Small intestine (tissue), 7 donors: Measurements from ENCODE around the gene ZNF101. TPM values are rescaled to one million over a fixed set of nuclear protein-coding genes. Genes with fewer than 3 reads are reported as not detected.
"Not testable (repeated sequence)": the region's sequence is repeated elsewhere in the genome, so short reads cannot be mapped to it uniquely, and the experiment has no call there.

Experiments used
- DNase-seq, 2 donors: peaks; one replicate each; pipeline versions ENCODE4 v3.0.0 to v3.0.0-alpha.2; 2013
- FAIRE-seq: peaks from 2 replicates; lab custom pipeline; 2012; peaks lifted over from hg19 to GRCh38; lab: Jason Lieb, UNC
- H3K27ac ChIP-seq, 3 donors: one replicate each; pipeline ENCODE4 v1.5.1; 2013; ENCODE audit warnings: low read length in 2 of 3, mild to moderate bottlenecking in 2 of 3, control low read depth in 1 of 3, inconsistent platforms in 1 of 3, low read depth in 1 of 3, moderate library complexity in 1 of 3
- H3K27me3 ChIP-seq, 3 donors: one replicate each; pipeline ENCODE4 v1.6.1; 2013; ENCODE audit warnings: low read length in 3 of 3, inconsistent platforms in 1 of 3; ENCODE audit not compliant: control insufficient read depth in 3 of 3, insufficient read depth in 3 of 3
- H3K36me3 ChIP-seq, 3 donors: one replicate each; pipeline ENCODE4 v1.6.1; 2013; ENCODE audit warnings: low read length in 3 of 3, inconsistent platforms in 1 of 3, low read depth in 1 of 3, mild to moderate bottlenecking in 1 of 3, moderate library complexity in 1 of 3; ENCODE audit not compliant: control insufficient read depth in 3 of 3, insufficient read depth in 2 of 3
- H3K4me1 ChIP-seq, 3 donors: one replicate each; pipeline ENCODE4 v1.6.1; 2013; ENCODE audit warnings: low read length in 2 of 3, inconsistent platforms in 1 of 3, low read depth in 1 of 3, mild to moderate bottlenecking in 1 of 3, moderate library complexity in 1 of 3; ENCODE audit not compliant: control insufficient read depth in 3 of 3, insufficient read depth in 2 of 3
- H3K4me3 ChIP-seq, 3 donors: one replicate each; pipeline ENCODE4 v1.5.1; 2013; ENCODE audit warnings: low read length in 3 of 3, control low read depth in 1 of 3, inconsistent platforms in 1 of 3, low read depth in 1 of 3, mild to moderate bottlenecking in 1 of 3, moderate library complexity in 1 of 3
- H3K9me3 ChIP-seq, 2 donors: one replicate each; pipeline ENCODE4 v1.6.1; 2013; ENCODE audit warnings: low read depth in 1 of 2, low read length in 1 of 2; ENCODE audit not compliant: control insufficient read depth in 2 of 2, insufficient read depth in 1 of 2
- WGBS, 3 donors: extraction: QIAGEN DNeasy Blood & Tissue Kit; methylation state at CpG; one replicate each; pipeline ENCODE4 v1.1.7; 2013; 5-methylcytosine and 5-hydroxymethylcytosine counted together
- polyA plus RNA-seq, 4 donors: library from polyadenylated mRNA; stranded (reverse) in 3 of 4; unstranded in 1 of 4; fragments of 200-250 nt in 3 of 4; fragments of 120-200 nt in 1 of 4; gene quantifications; one replicate each; pipeline versions ENCODE4 v1.2.1 to v1.2.3, GENCODE V29; 2013
- donor health status: healthy with polysubstance abuse.
- donor health status: control.
- donor health status: control.
- donor health status: Bipolar disorder and iron deficiency.
- donor health status: healthy.

The ZNF101 gene
- polyA plus RNA-seq, 4 donors = 7.1 to 10.0 (median 8.7) TPM

- Histone ChIP-seq H3K27ac (peak overlapping the region in 1 of 3 donors; percentile 15), H3K36me3 (peaks cover 5 to 49% (median 7%) of the 10 kb centered on the region in 3 donors), H3K4me1 (peaks cover 7 to 8% (median 8%) of the 10 kb centered on the region in 3 donors), H3K9me3 (no peaks in the 10 kb centered on the region), H3K27me3 (no peaks in the 10 kb centered on the region), H3K4me3 (peak overlapping the region in 1 of 3 donors; percentile 8)
- no peak for FAIRE-seq
- DNase-seq = no peak
- WGBS, 3 donors = 83 to 93% (median 89%) methylated on average over 10 of the region's 10 CpGs
These were observed 7.4 kb upstream of the ZNF101 start for GRCh38 chr19:19661141-19661674.

GRCh38 chr19:19661675-19662251 is 6.9 kb upstream of the ZNF101 start:
- Histone ChIP-seq H3K4me1 (peaks cover 7 to 8% (median 8%) of the 10 kb centered on the region in 3 donors), H3K27ac (peak overlapping the region in 1 of 3 donors; percentile 99), H3K36me3 (peaks cover 4 to 44% (median 7%) of the 10 kb centered on the region in 3 donors), H3K4me3 (peak overlapping the region in 1 of 3 donors; percentile 8), H3K9me3 (no peaks in the 10 kb centered on the region), H3K27me3 (no peaks in the 10 kb centered on the region)
- DNase-seq = peak in 1 of 2 donors; percentile 24
- WGBS, 3 donors = 74 to 79% (median 77%) methylated on average over 18 of the region's 18 CpGs
- FAIRE-seq = no peak

- DNase-seq (no peak), FAIRE-seq (no peak)
- no peaks in the 10 kb centered on the region for H3K9me3 ChIP-seq
- no peaks in the 10 kb centered on the region for H3K27me3 ChIP-seq
- WGBS, 3 donors = 72 to 76% (median 72%) methylated on average over 8 of the region's 8 CpGs
- peaks cover 4 to 38% (median 7%) of the 10 kb centered on the region in 3 donors for H3K36me3 ChIP-seq
- H3K4me1 ChIP-seq = peaks cover 7 to 8% (median 8%) of the 10 kb centered on the region in 3 donors
- peak overlapping the region in 1 of 3 donors; percentile 99 for H3K27ac ChIP-seq
- peak overlapping the region in 2 of 3 donors; percentile 78 to 89 for H3K4me3 ChIP-seq
These were observed 6.3 kb upstream of the ZNF101 start for GRCh38 chr19:19662344-19662743.

GRCh38 chr19:19662871-19663255 is 5.8 kb upstream of the ZNF101 start:
- WGBS, 3 donors = 2 to 5% (median 3%) methylated on average over 17 of the region's 17 CpGs
- peak in 1 of 2 donors; percentile 11 for DNase-seq
- Histone ChIP-seq H3K4me3 (peak overlapping the region; percentile 78 to 97 (median 89)), H3K27ac (peak overlapping the region; percentile 68 to 99 (median 79)), H3K36me3 (peaks cover 2 to 33% (median 7%) of the 10 kb centered on the region in 3 donors), H3K27me3 (no peaks in the 10 kb centered on the region), H3K9me3 (no peaks in the 10 kb centered on the region), H3K4me1 (peaks cover 7 to 8% (median 8%) of the 10 kb centered on the region in 3 donors)
- FAIRE-seq = no peak

- Histone ChIP-seq H3K36me3 (peaks cover 2 to 26% (median 4%) of the 10 kb centered on the region in 3 donors), H3K27me3 (no peaks in the 10 kb centered on the region), H3K27ac (peak within 1 kb of the TSS; percentile 79 to 99 (median 97)), H3K4me1 (peaks cover 7 to 8% (median 8%) of the 10 kb centered on the region in 3 donors), H3K9me3 (no peaks in the 10 kb centered on the region), H3K4me3 (peak within 1 kb of the TSS; percentile 78 to 97 (median 89))
- DNase-seq (peak; percentile 97 to 98), FAIRE-seq (no peak)
- WGBS, 3 donors = 0 to 1% (median 0%) methylated on average over 66 to 85 of the region's 85 CpGs
These were observed 5.2 kb upstream of the ZNF101 start, which contains the start of gene ATP13A1 for GRCh38 chr19:19663256-19664120. Gene ATP13A1, minus strand, starts transcription at chr19:19663676. Its CDS starts 10 bp downstream, at chr19:19663666.

- not testable (repeated sequence) for H3K27me3 ChIP-seq, H3K4me3 ChIP-seq, H3K9me3 ChIP-seq, DNase-seq, FAIRE-seq, H3K27ac ChIP-seq
- H3K36me3 ChIP-seq = peaks cover 0 to 11% (median 0%) of the 10 kb centered on the region in 3 donors
- H3K4me1 ChIP-seq = peaks cover 8 to 13% (median 9%) of the 10 kb centered on the region in 3 donors
- WGBS, 3 donors = 97 to 98% (median 98%) methylated on average over 22 of the region's 22 CpGs
These were observed 3.2 kb upstream of the ZNF101 start for GRCh38 chr19:19665420-19665948.

GRCh38 chr19:19670070-19670551 is 1.5 kb downstream of the ZNF101 start:
- Histone ChIP-seq H3K27ac (no peak overlapping the region), H3K36me3 (peaks cover 0 to 12% (median 9%) of the 10 kb centered on the region in 3 donors), H3K9me3 (peaks cover 0 to 5% of the 10 kb centered on the region in 2 donors), H3K4me3 (peak overlapping the region in 2 of 3 donors; percentile 67 to 98), H3K27me3 (no peaks in the 10 kb centered on the region), H3K4me1 (peaks cover 0 to 5% (median 2%) of the 10 kb centered on the region in 3 donors)
- no peak for DNase-seq
- 73 to 75% (median 74%) methylated on average over 10 of the region's 10 CpGs for WGBS, 3 donors
- FAIRE-seq = no peak
